Mucosa of descending colon (tissue), 3 donors: Measurements from ENCODE around the gene HBB. TPM values are rescaled to one million over a fixed set of nuclear protein-coding genes. Genes with fewer than 3 reads are reported as not detected.

ENCODE experiments used
- ATAC-seq: fragments of 200-7000 bp; cut with Tn5 transposase; one replicate; pipeline ENCODE4 v1.9.1; 2020; ENCODE audit warnings: mild to moderate bottlenecking, moderate library complexity
- DNase-seq, 3 donors: peaks; one replicate each; pipeline ENCODE4 v3.0.0-alpha.2; 2020
- H3K36me3 ChIP-seq: fragments of 200-600 bp; one replicate; pipeline ENCODE4 v1.8.0; 2021; ENCODE audit warnings: low read depth, mild to moderate bottlenecking
- H3K4me1 ChIP-seq: fragments of 200-600 bp; one replicate; pipeline ENCODE4 v1.8.0; 2021; ENCODE audit warnings: low read depth, mild to moderate bottlenecking
- H3K4me3 ChIP-seq: fragments of 200-600 bp; one replicate; pipeline ENCODE4 v1.8.0; 2021; ENCODE audit warnings: mild to moderate bottlenecking
- H3K9me3 ChIP-seq: fragments of 200-600 bp; one replicate; pipeline ENCODE4 v1.8.0; 2021; ENCODE audit warnings: mild to moderate bottlenecking
- CTCF ChIP-seq: fragments of 200-600 bp; IDR thresholded peaks from one replicate; pipeline ENCODE4 v1.8.0; 2022; ENCODE audit warnings: antibody characterized with exemption, mild to moderate bottlenecking
- intact Hi-C, 2 donors: fragments of 100-400 bp; cut with DNase I in 1 of 2; cut with micrococcal nuclease in 1 of 2; formaldehyde crosslinking; loops; one replicate each; pipeline versions ENCODE4 v1.11.0 to v1.11.1; 2022; cut with DNase I, micrococcal nuclease
- total RNA-seq, 3 donors: library from RNA; stranded (reverse); fragmentation: NEBNext Ultra II Directional in 2 of 3; extraction: Animal tissue kit (Norgen Biotek cat#: 25700) in 2 of 3; gene quantifications; one replicate each; pipeline versions ENCODE4 v1.2.1 to v1.2.4, GENCODE V29; 2021 to 2023
- donor health status: DM: no; HTN: no; CAD: no; lungs with moderate emphysema.
- donor health status: DM: no; HTN: no; CAD: no.
- donor health status: DM: no; HTN: yes; CAD: no.

The HBB gene
- total RNA-seq, 3 donors from 2014 or later = 2.5 to 11.1 (median 3.3) TPM

GRCh38 chr11:5237420-5237819, 10.5 kb upstream of the HBB start:
- no peak for DNase-seq
- no peaks in the 10 kb centered on the region for H3K4me1 ChIP-seq
- H3K4me3 ChIP-seq = no peak overlapping the region
- ATAC-seq = no peak
- intact Hi-C loops = no loop called here
- H3K36me3 ChIP-seq = no peaks in the 10 kb centered on the region
- TF ChIP-seq CTCF = no peak
- no peaks in the 10 kb centered on the region for H3K9me3 ChIP-seq

GRCh38 chr11:5235364-5236095, 8.7 kb upstream of the HBB start:
- Histone ChIP-seq H3K9me3 (no peaks in the 10 kb centered on the region), H3K4me1 (no peaks in the 10 kb centered on the region), H3K36me3 (no peaks in the 10 kb centered on the region), H3K4me3 (no peak overlapping the region)
- ATAC-seq (no peak), DNase-seq (no peak)
- intact Hi-C loops = no loop called here
- TF ChIP-seq CTCF = no peak

- Histone ChIP-seq H3K36me3 (no peaks in the 10 kb centered on the region), H3K4me1 (no peaks in the 10 kb centered on the region), H3K9me3 (no peaks in the 10 kb centered on the region), H3K4me3 (no peak within 1 kb of the TSS)
- intact Hi-C loops = no loop called here
- no peak for TF ChIP-seq CTCF
- DNase-seq = no peak
- no peak for ATAC-seq
These were observed 7.5 kb upstream of the HBB start, which contains the start of gene HBD for GRCh38 chr11:5234381-5234834. Gene HBD, minus strand, starts transcription at chr11:5234483. Its CDS starts 50 bp downstream, at chr11:5234433.

- H3K4me3 ChIP-seq = no peak overlapping the region
- intact Hi-C loops = no loop called here
- no peak for ATAC-seq
- no peaks in the 10 kb centered on the region for H3K36me3 ChIP-seq
- H3K4me1 ChIP-seq = no peaks in the 10 kb centered on the region
- TF ChIP-seq CTCF = no peak
- H3K9me3 ChIP-seq = no peaks in the 10 kb centered on the region
- DNase-seq = no peak
These were observed 6.4 kb upstream of the HBB start for GRCh38 chr11:5233307-5233706.

GRCh38 chr11:5232821-5233220, 6.0 kb upstream of the HBB start:
- intact Hi-C loops = no loop called here
- Histone ChIP-seq H3K9me3 (no peaks in the 10 kb centered on the region), H3K4me1 (no peaks in the 10 kb centered on the region), H3K36me3 (no peaks in the 10 kb centered on the region), H3K4me3 (no peak overlapping the region)
- DNase-seq (no peak), ATAC-seq (no peak)
- TF ChIP-seq CTCF = no peak
